Measurements from ENCODE around the gene GBE1.

GRCh38 chr3:81549831-81550230, 211.6 kb downstream of the GBE1 start:
- TF ChIP-seq POLR2A (IDR thresholded peaks at IDR 0.05) = no peak
- no peak for TF ChIP-seq CTCF (IDR thresholded peaks at IDR 0.05)

Measured in adrenal gland (tissue), 5 donors.